Measurements from ENCODE around the gene EDEM2. TPM values are rescaled to one million over a fixed set of nuclear protein-coding genes. Genes with fewer than 3 reads are reported as not detected.
"Not testable (repeated sequence)": the region's sequence is repeated elsewhere in the genome, so short reads cannot be mapped to it uniquely, and the experiment has no call there.

EDEM2 gene
- total RNA-seq, 2 donors from 2014 or later, result 12.2 to 17.1 TPM

GRCh38 chr20:35117196-35117595 is 29.9 kb downstream of the EDEM2 start:
- no peaks in the 10 kb centered on the region for H3K9me3 Mint-ChIP-seq
- H3K36me3 Mint-ChIP-seq, result peaks cover 0 to 8% of the 10 kb centered on the region in 2 donors
- no peak for DNase-seq (ENCODE audit: low spot score in 2 of 2)
- peak in 1 of 2 donors; percentile 44 for ATAC-seq
- peak overlapping the region; percentile 20 to 66 for H3K27ac Mint-ChIP-seq

- H3K9me3 Mint-ChIP-seq, result no peaks in the 10 kb centered on the region
- ATAC-seq (no peak), DNase-seq (ENCODE audit: low spot score in 2 of 2) (no peak)
- peaks cover 0 to 8% of the 10 kb centered on the region in 2 donors for H3K36me3 Mint-ChIP-seq
- H3K27ac Mint-ChIP-seq, result peak overlapping the region; percentile 23 to 73
Measured at GRCh38 chr20:35116258-35116657, 30.9 kb downstream of the EDEM2 start.

GRCh38 chr20:35115606-35116005 is 31.5 kb downstream of the EDEM2 start:
- peak overlapping the region in 1 of 2 donors; percentile 23 for H3K27ac Mint-ChIP-seq
- ATAC-seq (no peak), DNase-seq (ENCODE audit: low spot score in 2 of 2) (no peak)
- H3K9me3 Mint-ChIP-seq, result no peaks in the 10 kb centered on the region
- peaks cover 0 to 8% of the 10 kb centered on the region in 2 donors for H3K36me3 Mint-ChIP-seq

- not testable (repeated sequence) for H3K36me3 Mint-ChIP-seq; H3K9me3 Mint-ChIP-seq; DNase-seq (ENCODE audit: low spot score in 2 of 2); H3K27ac Mint-ChIP-seq; ATAC-seq
Measured at GRCh38 chr20:35112276-35112675, 34.9 kb downstream of the EDEM2 start.

- no peak for DNase-seq (ENCODE audit: low spot score in 2 of 2)
- H3K9me3 Mint-ChIP-seq, result no peaks in the 10 kb centered on the region
- H3K27ac Mint-ChIP-seq, result peak overlapping the region; percentile 11 to 51
- H3K36me3 Mint-ChIP-seq, result peaks cover 0 to 4% of the 10 kb centered on the region in 2 donors
- ATAC-seq, result peak in 1 of 2 donors; percentile 16
Measured at GRCh38 chr20:35111141-35111888, 35.8 kb downstream of the EDEM2 start.

- H3K36me3 Mint-ChIP-seq, result no peaks in the 10 kb centered on the region
- no peaks in the 10 kb centered on the region for H3K9me3 Mint-ChIP-seq
- no peak overlapping the region for H3K27ac Mint-ChIP-seq
- no peak for DNase-seq (ENCODE audit: low spot score in 2 of 2)
- no peak for ATAC-seq
Measured at GRCh38 chr20:35108921-35109320, 38.2 kb downstream of the EDEM2 start.

GRCh38 chr20:35106827-35107380 is 40.2 kb downstream of the EDEM2 start:
- Mint-ChIP-seq H3K36me3 (no peaks in the 10 kb centered on the region), H3K9me3 (no peaks in the 10 kb centered on the region), H3K27ac (no peak overlapping the region)
- ATAC-seq (no peak), DNase-seq (ENCODE audit: low spot score in 2 of 2) (no peak)

GRCh38 chr20:35104685-35105295 is 42.3 kb downstream of the EDEM2 start:
- no peak for ATAC-seq

GRCh38 chr20:35101620-35102019 is 45.5 kb downstream of the EDEM2 start:
- Mint-ChIP-seq H3K9me3 (no peaks in the 10 kb centered on the region), H3K27ac (peak overlapping the region in 1 of 2 donors; percentile 12), H3K36me3 (no peaks in the 10 kb centered on the region)
- no peak for ATAC-seq
- DNase-seq (ENCODE audit: low spot score in 2 of 2), result no peak

More at GRCh38 chr20:35104685-35105295, 42.3 kb downstream of the EDEM2 start:
- Mint-ChIP-seq H3K36me3 (no peaks in the 10 kb centered on the region), H3K27ac (no peak overlapping the region), H3K9me3 (no peaks in the 10 kb centered on the region)
- DNase-seq (ENCODE audit: low spot score in 2 of 2), result no peak

- ATAC-seq (peak; percentile 61 to 76), DNase-seq (ENCODE audit: low spot score in 2 of 2) (peak in 1 of 2 donors; percentile 38)
- peaks cover 7% of the 10 kb centered on the region in 2 donors for H3K36me3 Mint-ChIP-seq
- peak overlapping the region; percentile 94 to 99 for H3K27ac Mint-ChIP-seq
- H3K9me3 Mint-ChIP-seq, result no peaks in the 10 kb centered on the region
Measured at GRCh38 chr20:35093267-35093884, 53.8 kb downstream of the EDEM2 start.

- peaks cover 7% of the 10 kb centered on the region in 2 donors for H3K36me3 Mint-ChIP-seq
- peak; percentile 91 to 92 for DNase-seq (ENCODE audit: low spot score in 2 of 2)
- no peaks in the 10 kb centered on the region for H3K9me3 Mint-ChIP-seq
- ATAC-seq, result peak; percentile 87 to 88
- H3K27ac Mint-ChIP-seq, result peak within 1 kb of the TSS; percentile 94 to 99
Measured at GRCh38 chr20:35092524-35093266, 54.4 kb downstream of the EDEM2 start, which contains the start of gene TRPC4AP. TRPC4AP (minus strand) TSS chr20:35092807; CDS start chr20:35092781, 26 bp downstream.

GRCh38 chr20:35091816-35092523 is 55.2 kb downstream of the EDEM2 start:
- Mint-ChIP-seq H3K27ac (peak overlapping the region; percentile 94 to 97), H3K36me3 (peaks cover 7% of the 10 kb centered on the region in 2 donors), H3K9me3 (no peaks in the 10 kb centered on the region)
- ATAC-seq (peak; percentile 11 to 27), DNase-seq (ENCODE audit: low spot score in 2 of 2) (peak in 1 of 2 donors; percentile 62)

- no peak overlapping the region for H3K27ac Mint-ChIP-seq
Measured at GRCh38 chr20:35088231-35089145, 58.6 kb downstream of the EDEM2 start.

GRCh38 chr20:35087791-35088190 is 59.3 kb downstream of the EDEM2 start:
- Mint-ChIP-seq H3K9me3 (no peaks in the 10 kb centered on the region), H3K27ac (no peak overlapping the region), H3K36me3 (peaks cover 7% of the 10 kb centered on the region in 2 donors)
- DNase-seq (ENCODE audit: low spot score in 2 of 2) (no peak), ATAC-seq (no peak)

More at GRCh38 chr20:35088231-35089145, 58.6 kb downstream of the EDEM2 start:
- ATAC-seq (no peak), DNase-seq (ENCODE audit: low spot score in 2 of 2) (no peak)
- Mint-ChIP-seq H3K9me3 (no peaks in the 10 kb centered on the region), H3K36me3 (peaks cover 7% of the 10 kb centered on the region in 2 donors)

- peaks cover 7% of the 10 kb centered on the region in 2 donors for H3K36me3 Mint-ChIP-seq
- no peaks in the 10 kb centered on the region for H3K9me3 Mint-ChIP-seq
- ATAC-seq (no peak), DNase-seq (ENCODE audit: low spot score in 2 of 2) (no peak)
- peak overlapping the region in 1 of 2 donors; percentile 79 for H3K27ac Mint-ChIP-seq
Measured at GRCh38 chr20:35087355-35087754, 59.8 kb downstream of the EDEM2 start.
